Activated T-cell treated with anti-CD3 and anti-CD28 coated beads, Interleukin-2, amount 50 U/mL, for 72 hours (primary cell): ENCODE results near the gene MYLK3. TPM values are rescaled to one million over a fixed set of nuclear protein-coding genes. Genes with fewer than 3 reads are reported as not detected.

Experiments
- ATAC-seq, 2 donors: fragments of 150-1000 bp; cut with Tn5 transposase; replicated peaks in 1 of 2; 2 replicates each; pipeline ENCODE4 v1.10.0; 2021; ENCODE audit warnings: moderate library complexity in 2 of 2, mild to moderate bottlenecking in 1 of 2
- DNase-seq, 2 donors: peaks; one replicate each; pipeline ENCODE4 v3.0.0; 2021 to 2022; ENCODE audit warnings: mixed read lengths in 1 of 2
- H3K27ac Mint-ChIP-seq: one replicate; pipeline ENCODE4 v1.8.0; 2022; ENCODE audit warnings: mild to moderate bottlenecking, moderate library complexity, mixed read lengths
- H3K27me3 Mint-ChIP-seq: one replicate; pipeline ENCODE4 v1.8.0; 2022; ENCODE audit warnings: low read depth, mixed read lengths
- H3K36me3 Mint-ChIP-seq, 2 donors: one replicate each; pipeline ENCODE4 v1.8.0; 2022; ENCODE audit warnings: mixed read lengths in 2 of 2, mild to moderate bottlenecking in 1 of 2; ENCODE audit not compliant: insufficient read depth in 2 of 2
- H3K4me1 Mint-ChIP-seq: one replicate; pipeline ENCODE4 v1.8.0; 2022; ENCODE audit warnings: low read depth, mixed read lengths
- H3K4me3 Mint-ChIP-seq, 2 donors: one replicate each; pipeline ENCODE4 v1.8.0; 2022; ENCODE audit warnings: mild to moderate bottlenecking in 2 of 2, mixed read lengths in 2 of 2, moderate library complexity in 2 of 2
- H3K9me3 Mint-ChIP-seq, 2 donors: one replicate each; pipeline ENCODE4 v1.8.0; 2022; ENCODE audit warnings: mixed read lengths in 2 of 2
- total RNA-seq, 2 donors: library from RNA; stranded (reverse); gene quantifications; one replicate each; pipeline ENCODE4 v1.2.3, GENCODE V29; 2022

The MYLK3 gene
- total RNA-seq, 2 donors from 2014 or later, result 0.81 to 1.7 TPM

DNA sequence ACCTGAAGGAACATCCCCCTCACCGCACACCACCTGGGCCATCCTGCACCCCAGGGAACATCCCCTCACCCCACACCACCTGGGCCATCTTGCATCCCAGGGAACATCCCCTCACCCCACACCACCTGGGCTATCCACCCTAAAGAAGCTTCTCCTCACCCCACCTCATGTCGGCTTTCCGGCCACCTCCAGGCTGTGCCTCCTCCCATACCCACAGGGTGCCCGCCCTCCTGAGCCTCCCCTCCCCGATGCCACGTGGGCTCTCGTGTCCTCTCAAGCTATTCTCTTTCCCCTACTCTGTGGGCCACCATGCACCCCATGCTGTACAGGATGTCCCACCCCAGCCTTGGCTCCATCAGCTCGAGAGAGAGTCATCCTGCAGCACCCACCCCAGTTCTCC is 18.0 kb downstream of the MYLK3 start:
- ATAC-seq, result no peak
- no peak overlapping the region for H3K4me3 Mint-ChIP-seq

DNA sequence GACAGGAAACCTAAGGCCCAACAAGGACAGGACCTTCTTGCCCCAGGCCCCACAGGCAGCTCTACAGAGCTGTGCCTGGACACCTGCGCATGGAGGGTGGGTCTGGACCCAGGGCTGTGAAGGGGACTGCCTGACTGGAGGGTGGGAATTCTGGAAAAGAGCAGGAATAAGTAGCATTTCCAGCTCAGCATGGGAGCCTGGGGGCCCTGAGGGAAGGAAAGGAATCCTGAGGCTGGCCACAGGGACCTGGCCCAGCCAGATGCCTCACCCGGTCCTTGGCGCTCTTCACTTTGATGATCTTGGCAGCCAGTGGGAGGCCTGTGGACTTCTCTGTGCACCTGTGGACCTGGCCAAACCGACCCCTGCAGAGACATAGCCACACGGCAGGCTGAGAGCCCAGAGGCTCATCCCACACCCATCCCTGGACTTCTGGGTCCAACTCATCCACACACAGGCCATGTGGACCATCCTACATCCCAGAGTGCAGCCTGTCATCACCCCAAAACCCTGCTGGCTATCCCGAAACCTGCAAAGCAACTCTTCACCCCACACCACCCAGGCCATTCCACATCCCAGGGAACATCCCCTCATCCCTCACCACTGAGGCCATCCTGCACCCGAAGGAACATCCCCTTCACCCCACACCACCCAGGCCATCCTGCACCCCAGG is 18.7 kb downstream of the MYLK3 start:
- Mint-ChIP-seq H3K27me3 (peaks cover 6% of the 10 kb centered on the region), H3K4me1 (no peaks in the 10 kb centered on the region), H3K27ac (no peak overlapping the region), H3K4me3 (no peak overlapping the region), H3K9me3 (peaks cover 2 to 4% of the 10 kb centered on the region in 2 donors), H3K36me3 (peaks cover 3 to 5% of the 10 kb centered on the region in 2 donors)
- DNase-seq, result no peak
- ATAC-seq, result no peak

More for the DNA sequence above, 18.0 kb downstream of the MYLK3 start:
- H3K27me3 Mint-ChIP-seq, result peaks cover 6% of the 10 kb centered on the region
- H3K36me3 Mint-ChIP-seq, result peaks cover 3 to 5% of the 10 kb centered on the region in 2 donors
- H3K4me1 Mint-ChIP-seq, result no peaks in the 10 kb centered on the region
- peaks cover 2 to 4% of the 10 kb centered on the region in 2 donors for H3K9me3 Mint-ChIP-seq
- no peak overlapping the region for H3K27ac Mint-ChIP-seq
- no peak for DNase-seq

DNA sequence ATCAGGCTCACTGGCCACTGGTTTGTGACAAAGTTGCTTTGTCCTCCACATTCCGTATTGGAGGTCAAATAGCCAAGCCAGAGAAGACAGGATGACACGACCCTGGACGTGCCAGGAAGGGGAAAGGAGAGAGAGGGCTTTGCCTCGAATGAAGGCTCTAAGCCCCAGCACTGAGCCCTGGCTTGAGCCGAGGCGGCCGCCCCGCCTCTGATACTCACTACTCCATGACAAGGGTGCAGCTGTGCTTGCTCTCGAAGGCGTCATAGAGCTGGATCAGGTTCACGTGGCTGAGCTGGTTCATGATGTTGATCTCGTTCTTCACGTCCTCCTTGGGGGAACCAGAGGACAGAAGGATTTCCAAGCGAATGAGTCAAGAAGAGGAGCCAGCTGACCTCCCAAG is 19.3 kb downstream of the MYLK3 start:
- H3K9me3 Mint-ChIP-seq, result peaks cover 2 to 4% of the 10 kb centered on the region in 2 donors
- H3K4me1 Mint-ChIP-seq, result no peaks in the 10 kb centered on the region
- ATAC-seq (no peak), DNase-seq (no peak)
- H3K27me3 Mint-ChIP-seq, result peaks cover 6% of the 10 kb centered on the region
- no peak overlapping the region for H3K4me3 Mint-ChIP-seq
- H3K27ac Mint-ChIP-seq, result no peak overlapping the region
- peaks cover 3 to 5% of the 10 kb centered on the region in 2 donors for H3K36me3 Mint-ChIP-seq

DNA sequence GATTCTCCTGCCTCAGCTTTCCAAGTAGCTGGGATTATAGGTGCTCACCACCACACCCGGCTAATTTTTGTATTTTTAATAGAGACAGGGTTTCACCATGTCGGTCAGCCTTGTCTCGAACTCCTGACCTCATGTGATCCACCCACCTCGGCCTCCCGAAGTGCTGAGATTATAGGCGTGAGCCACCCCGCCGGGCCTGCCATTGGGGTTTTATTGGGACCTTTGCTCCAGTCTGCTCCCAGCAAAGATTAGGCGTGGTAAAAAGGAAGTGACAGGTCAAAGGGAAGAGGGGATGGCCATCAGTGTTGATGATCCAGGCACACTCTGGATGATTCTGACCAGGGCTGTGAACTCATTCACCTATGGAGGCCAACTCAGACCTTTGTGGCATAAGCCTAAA is 20.5 kb downstream of the MYLK3 start:
- ATAC-seq (no peak), DNase-seq (no peak)
- Mint-ChIP-seq H3K9me3 (peaks cover 2 to 4% of the 10 kb centered on the region in 2 donors), H3K27me3 (peaks cover 6% of the 10 kb centered on the region), H3K4me3 (no peak overlapping the region), H3K4me1 (no peaks in the 10 kb centered on the region), H3K36me3 (peaks cover 3 to 5% of the 10 kb centered on the region in 2 donors), H3K27ac (no peak overlapping the region)

DNA sequence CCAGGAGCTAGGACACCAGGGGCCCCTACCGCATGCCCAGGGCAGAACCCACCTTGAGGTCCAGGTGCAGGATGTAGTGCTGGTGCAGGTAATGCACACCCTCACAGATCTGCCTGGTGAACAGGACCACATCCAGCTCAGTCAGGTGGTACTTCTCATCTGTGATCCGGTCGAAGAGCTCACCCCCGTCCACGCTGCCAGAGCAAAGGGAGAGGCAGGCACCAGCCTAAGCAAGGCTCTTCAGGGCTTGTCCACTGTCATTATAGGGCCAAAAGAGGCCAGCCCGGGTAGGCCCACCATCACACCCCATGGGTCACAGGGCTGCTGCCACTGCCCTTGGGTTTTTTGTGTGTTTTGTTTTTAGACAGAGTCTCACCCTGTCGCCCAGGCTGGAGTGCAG is 21.0 kb downstream of the MYLK3 start:
- Mint-ChIP-seq H3K4me3 (no peak overlapping the region), H3K4me1 (no peaks in the 10 kb centered on the region), H3K27ac (no peak overlapping the region), H3K36me3 (peaks cover 3 to 5% of the 10 kb centered on the region in 2 donors), H3K9me3 (peaks cover 2 to 4% of the 10 kb centered on the region in 2 donors), H3K27me3 (peaks cover 6% of the 10 kb centered on the region)
- DNase-seq, result no peak
- ATAC-seq, result no peak

DNA sequence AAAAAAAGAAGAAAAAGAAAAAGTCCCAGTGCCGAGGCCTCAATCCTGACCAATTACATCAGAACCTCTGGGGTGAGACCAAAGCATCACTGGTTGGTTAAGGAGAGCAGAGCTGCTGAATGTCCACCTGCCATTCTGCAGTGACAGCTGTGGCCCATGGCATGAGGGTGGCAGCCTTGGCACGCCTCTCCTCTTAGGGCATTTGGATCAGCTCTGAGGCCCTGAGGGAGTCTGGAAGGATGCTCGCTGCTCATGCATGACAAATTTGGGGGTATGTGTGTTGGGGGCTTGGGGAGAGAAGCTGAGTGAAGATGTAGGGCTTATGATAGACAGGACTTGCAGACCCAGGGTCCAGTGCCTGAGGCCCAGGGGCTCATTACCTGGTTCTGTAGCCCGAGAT is 26.3 kb downstream of the MYLK3 start:
- DNase-seq (no peak), ATAC-seq (no peak)
- no peak overlapping the region for H3K4me3 Mint-ChIP-seq
- H3K27me3 Mint-ChIP-seq, result peaks cover 6% of the 10 kb centered on the region
- peaks cover 2 to 4% of the 10 kb centered on the region in 2 donors for H3K9me3 Mint-ChIP-seq
- H3K4me1 Mint-ChIP-seq, result no peaks in the 10 kb centered on the region
- H3K36me3 Mint-ChIP-seq, result peaks cover 3 to 5% of the 10 kb centered on the region in 2 donors
- H3K27ac Mint-ChIP-seq, result no peak overlapping the region

DNA sequence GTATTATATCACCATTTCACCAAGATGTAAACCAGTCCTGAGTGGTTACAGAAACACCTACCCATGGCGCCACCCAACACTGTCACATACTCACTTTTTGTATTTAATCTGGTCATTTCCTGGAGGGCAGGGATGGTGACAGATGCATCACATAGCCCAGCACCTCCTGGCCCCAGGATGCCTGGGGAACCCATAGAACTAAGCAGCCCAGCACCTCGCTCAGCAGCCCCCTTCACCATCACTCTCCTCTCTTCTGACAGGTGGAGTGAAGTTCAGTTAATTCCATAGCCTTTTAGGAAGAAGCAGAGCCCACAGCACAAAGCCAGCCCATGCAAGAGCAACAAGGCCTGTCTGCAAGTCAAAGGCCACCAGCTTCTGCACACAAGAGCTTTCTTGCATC is 27.5 kb downstream of the MYLK3 start:
- peaks cover under 1% of the 10 kb centered on the region for H3K27me3 Mint-ChIP-seq
- ATAC-seq, result no peak
- DNase-seq, result no peak
- H3K27ac Mint-ChIP-seq, result no peak overlapping the region
- no peaks in the 10 kb centered on the region for H3K9me3 Mint-ChIP-seq
- no peak overlapping the region for H3K4me3 Mint-ChIP-seq
- H3K4me1 Mint-ChIP-seq, result no peaks in the 10 kb centered on the region
- H3K36me3 Mint-ChIP-seq, result peaks cover 0 to under 1% of the 10 kb centered on the region in 2 donors

DNA sequence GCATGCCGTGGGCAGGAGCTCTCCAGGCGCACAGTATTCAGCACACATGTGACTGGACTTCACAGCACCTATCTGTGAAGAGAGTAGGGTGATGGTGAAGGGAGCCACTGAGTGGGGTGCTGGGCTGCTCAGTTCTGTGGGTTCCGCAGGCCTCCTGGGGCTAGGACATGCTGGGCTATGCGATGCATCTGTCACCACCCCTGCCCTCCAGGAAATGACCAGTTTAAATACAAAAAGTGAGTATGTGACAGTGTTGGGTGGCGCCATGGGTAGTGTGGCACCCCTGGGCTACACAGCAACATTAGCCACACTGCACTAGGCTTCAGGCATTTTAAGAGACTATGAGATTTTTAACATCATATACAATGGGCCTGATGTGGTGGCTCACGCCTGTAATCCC is 28.6 kb downstream of the MYLK3 start:
- no peak for ATAC-seq
- no peaks in the 10 kb centered on the region for H3K27me3 Mint-ChIP-seq
- DNase-seq, result no peak
- H3K36me3 Mint-ChIP-seq, result no peaks in the 10 kb centered on the region
- no peak overlapping the region for H3K27ac Mint-ChIP-seq
- no peaks in the 10 kb centered on the region for H3K4me1 Mint-ChIP-seq
- H3K9me3 Mint-ChIP-seq, result no peaks in the 10 kb centered on the region
- H3K4me3 Mint-ChIP-seq, result no peak overlapping the region

DNA sequence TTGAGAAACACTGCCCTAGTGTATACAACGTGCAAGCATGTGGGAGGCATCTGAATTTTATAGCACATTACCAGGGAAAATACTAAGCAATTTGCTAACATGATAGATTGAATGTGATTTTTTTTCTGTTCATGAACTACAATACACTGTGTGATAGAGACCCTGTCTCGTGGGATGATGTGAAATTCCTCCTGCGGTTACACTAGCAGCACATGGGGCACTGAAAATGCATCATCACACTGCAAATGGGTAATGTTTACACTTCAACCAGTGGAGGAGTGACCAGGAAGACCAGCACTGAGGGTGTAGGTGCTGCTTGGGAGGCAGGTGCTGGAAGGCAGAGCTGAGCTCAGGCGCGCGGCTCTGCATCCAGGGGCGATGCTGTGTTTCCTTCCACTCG is 29.9 kb downstream of the MYLK3 start:
- DNase-seq, result no peak
- Mint-ChIP-seq H3K9me3 (no peaks in the 10 kb centered on the region), H3K36me3 (no peaks in the 10 kb centered on the region), H3K4me1 (no peaks in the 10 kb centered on the region), H3K4me3 (no peak overlapping the region), H3K27me3 (no peaks in the 10 kb centered on the region), H3K27ac (no peak overlapping the region)
- no peak for ATAC-seq

DNA sequence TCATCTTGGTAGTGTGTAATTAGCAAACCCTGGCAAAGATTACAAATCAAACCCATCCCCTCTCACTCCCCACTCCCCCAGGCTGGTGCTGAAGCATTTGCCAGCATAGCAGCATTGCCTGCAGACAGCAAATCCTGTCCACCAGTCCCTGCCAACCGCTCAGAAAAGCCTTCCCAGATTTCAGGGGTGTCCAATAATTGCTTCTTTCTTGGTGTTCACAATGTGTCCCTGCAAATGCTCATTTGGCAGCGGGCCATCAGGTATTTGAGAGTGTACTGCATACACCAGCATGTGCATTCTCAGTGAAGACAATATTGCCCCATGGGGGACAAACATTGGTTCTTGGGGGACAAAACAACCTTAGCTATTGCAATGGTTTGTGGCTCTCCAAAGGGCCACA is 30.5 kb downstream of the MYLK3 start:
- H3K36me3 Mint-ChIP-seq, result no peaks in the 10 kb centered on the region
- no peak for ATAC-seq
- H3K4me1 Mint-ChIP-seq, result no peaks in the 10 kb centered on the region
- H3K27ac Mint-ChIP-seq, result no peak overlapping the region
- no peaks in the 10 kb centered on the region for H3K9me3 Mint-ChIP-seq
- no peak for DNase-seq
- H3K27me3 Mint-ChIP-seq, result no peaks in the 10 kb centered on the region
- H3K4me3 Mint-ChIP-seq, result no peak overlapping the region

DNA sequence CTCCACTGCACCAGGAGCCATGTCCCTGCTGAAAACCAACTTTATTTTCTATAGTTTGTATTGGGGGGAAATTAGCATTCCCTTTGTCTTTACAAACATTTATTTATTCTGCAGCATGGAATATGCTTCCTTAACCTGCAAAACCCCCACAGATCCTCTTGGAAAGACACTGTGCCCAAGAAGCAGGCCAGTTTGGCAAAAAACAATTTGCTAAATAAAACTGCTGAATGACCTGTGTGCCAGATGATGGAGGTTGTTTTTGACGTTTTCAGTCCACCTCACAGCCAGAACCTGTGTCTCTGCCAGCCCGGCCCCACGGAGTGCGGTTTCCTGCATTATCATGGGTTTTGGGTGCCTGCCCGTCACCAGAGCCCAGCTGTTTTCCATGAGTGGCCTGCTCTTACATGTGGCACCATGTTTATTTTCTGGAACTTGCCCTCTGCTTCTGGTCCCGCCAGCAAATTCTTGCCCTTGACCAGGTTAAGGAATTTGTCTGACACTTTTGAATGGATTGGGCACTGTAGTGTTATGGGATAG is 32.3 kb downstream of the MYLK3 start:
- no peak for DNase-seq
- H3K27me3 Mint-ChIP-seq, result no peaks in the 10 kb centered on the region
- H3K27ac Mint-ChIP-seq, result no peak overlapping the region
- no peaks in the 10 kb centered on the region for H3K9me3 Mint-ChIP-seq
- no peaks in the 10 kb centered on the region for H3K4me1 Mint-ChIP-seq
- no peak for ATAC-seq
- no peaks in the 10 kb centered on the region for H3K36me3 Mint-ChIP-seq
- H3K4me3 Mint-ChIP-seq, result no peak overlapping the region

DNA sequence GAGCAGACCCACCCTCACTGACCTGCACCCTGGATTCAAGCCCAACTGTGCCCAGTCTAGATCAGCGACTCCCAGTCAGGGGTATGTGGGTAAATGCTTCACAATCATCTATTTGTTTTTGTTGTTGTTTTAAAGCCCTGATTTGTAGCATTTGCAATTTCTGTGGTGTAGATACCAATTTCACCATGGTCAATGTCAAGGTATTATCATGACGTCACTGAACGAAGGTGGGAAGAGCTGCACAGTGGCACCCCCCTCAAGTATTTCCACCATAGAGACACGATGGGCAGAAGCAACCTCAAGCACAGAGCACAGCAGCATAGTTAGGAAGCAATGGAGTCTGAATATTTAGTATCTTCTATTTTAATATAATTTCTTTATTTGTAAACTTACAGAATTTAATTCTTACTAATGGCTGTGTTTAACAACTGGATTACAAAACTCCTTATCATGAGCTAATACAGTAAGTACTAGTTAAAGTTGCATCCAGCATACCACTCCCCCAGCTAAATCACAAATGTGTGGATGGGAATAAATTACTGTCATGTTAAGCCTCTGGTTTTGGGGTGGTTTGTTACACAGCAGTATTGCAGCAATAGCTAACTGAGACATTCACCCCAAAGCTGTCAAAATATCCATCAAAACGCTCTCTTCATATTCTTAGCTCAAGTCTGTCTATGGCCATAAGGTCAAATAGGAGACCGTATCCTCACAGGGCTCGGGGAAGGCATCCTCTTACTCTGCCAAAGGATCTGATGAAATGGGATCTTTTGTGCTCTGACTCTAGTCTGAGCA is 33.1 kb downstream of the MYLK3 start:
- no peak overlapping the region for H3K4me3 Mint-ChIP-seq
- no peak for ATAC-seq
- H3K4me1 Mint-ChIP-seq, result no peaks in the 10 kb centered on the region
- DNase-seq, result no peak
- no peaks in the 10 kb centered on the region for H3K27me3 Mint-ChIP-seq
- H3K27ac Mint-ChIP-seq, result no peak overlapping the region
- H3K9me3 Mint-ChIP-seq, result no peaks in the 10 kb centered on the region
- no peaks in the 10 kb centered on the region for H3K36me3 Mint-ChIP-seq

DNA sequence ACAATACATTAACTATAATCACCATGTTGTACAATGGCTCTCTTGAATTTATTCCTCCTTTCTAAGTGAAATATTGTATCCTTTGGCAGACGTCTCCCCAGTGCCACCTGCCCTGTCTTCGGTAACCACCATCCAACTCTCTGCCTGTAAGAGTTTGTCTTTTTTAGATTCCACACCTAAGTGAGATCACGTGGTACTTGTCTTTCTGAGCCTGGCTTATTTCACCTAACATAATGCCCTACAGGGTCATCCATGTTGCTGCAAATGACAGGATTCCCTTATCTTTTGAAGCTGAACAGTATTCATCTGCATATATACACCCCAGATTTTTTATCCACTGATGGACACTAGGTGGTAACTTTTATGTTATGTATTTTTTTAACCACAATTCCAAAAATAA is 34.5 kb downstream of the MYLK3 start:
- Mint-ChIP-seq H3K4me1 (no peaks in the 10 kb centered on the region), H3K27me3 (no peaks in the 10 kb centered on the region), H3K4me3 (no peak overlapping the region), H3K9me3 (no peaks in the 10 kb centered on the region), H3K36me3 (no peaks in the 10 kb centered on the region), H3K27ac (no peak overlapping the region)
- no peak for ATAC-seq
- DNase-seq, result no peak
